Renal cortex interstitium (tissue), 11 donors: Measurements from ENCODE around the gene MSX1. TPM values are rescaled to one million over a fixed set of nuclear protein-coding genes. Genes with fewer than 3 reads are reported as not detected.

Experiments
- DNase-seq, 11 donors: peaks; one replicate each; pipeline ENCODE4 v3.0.0-alpha.2; 2013; ENCODE audit warnings: low read depth in 9 of 11, low spot score in 4 of 11; ENCODE audit errors: extremely low read depth in 1 of 11
- polyA plus RNA-seq, 3 donors: library from polyadenylated mRNA; unstranded; fragments of 120-200 nt; gene quantifications; one replicate each; pipeline ENCODE4 v1.2.1, GENCODE V29; 2013; ENCODE audit not compliant: insufficient read length in 3 of 3

Gene MSX1
- polyA plus RNA-seq, 3 donors: 0.61 to 1.4 (median 1.4) TPM

DNA sequence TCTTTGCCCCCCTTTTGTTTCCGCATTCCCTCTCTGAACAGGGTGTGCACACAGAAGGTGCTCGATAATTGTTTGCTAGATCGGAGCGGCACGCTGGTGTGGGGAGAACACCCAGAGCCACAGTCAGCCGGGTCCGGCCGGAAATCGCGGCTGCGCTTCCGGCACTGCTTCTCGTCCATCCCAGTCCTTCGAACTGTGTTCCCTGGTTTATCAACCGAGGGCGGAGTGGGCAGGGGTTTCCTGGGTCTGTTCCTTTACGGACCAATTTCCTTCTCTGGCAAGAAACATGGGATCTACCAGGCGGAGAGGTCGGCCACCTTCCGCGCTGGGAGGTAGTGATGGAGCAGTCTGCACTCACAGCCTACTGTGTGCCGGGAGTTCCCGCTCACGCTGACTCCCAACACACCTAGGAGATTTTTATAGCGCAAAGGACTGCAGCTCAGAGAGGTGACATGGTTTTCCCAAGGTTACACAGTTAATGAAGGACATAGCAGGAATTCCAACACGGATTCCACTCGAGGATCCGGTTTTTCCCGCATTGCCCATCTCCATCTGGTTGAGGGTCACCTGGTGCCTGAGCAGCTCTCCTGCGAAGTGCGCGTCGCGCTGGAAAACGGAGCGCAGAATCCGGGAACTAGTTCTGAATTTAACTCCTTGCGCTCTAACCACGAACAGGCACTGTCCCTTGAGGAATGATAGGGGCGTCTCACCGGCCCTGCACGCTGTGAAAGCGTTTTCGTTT is 6.8 kb downstream of the MSX1 start:
- DNase-seq: no peak

DNA sequence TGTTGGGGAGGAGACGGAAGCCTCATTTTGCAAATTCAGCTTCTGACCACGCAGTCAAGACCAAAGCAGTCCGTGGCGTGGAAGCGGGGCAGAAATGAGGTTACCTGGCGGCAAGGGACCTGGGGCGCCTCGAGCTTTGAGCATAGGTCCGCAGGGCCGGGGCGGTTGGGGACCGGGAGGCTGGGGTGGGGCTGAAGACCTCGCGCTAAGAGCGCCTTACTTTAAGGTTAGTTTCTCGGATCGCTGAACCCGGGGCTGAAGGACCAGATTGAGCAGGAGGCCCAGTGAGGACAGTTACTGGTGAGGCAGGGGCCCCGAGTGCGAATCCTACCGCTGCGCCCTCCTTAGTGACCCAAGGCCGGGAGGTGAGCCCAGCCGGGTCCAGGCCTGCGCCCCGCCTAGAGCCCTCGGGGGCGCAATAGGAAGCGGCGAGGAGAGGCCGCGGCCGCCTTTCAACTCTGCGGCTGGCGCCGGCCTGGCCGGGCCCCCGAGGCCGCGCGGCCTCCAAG is 7.5 kb downstream of the MSX1 start:
- DNase-seq: no peak

DNA sequence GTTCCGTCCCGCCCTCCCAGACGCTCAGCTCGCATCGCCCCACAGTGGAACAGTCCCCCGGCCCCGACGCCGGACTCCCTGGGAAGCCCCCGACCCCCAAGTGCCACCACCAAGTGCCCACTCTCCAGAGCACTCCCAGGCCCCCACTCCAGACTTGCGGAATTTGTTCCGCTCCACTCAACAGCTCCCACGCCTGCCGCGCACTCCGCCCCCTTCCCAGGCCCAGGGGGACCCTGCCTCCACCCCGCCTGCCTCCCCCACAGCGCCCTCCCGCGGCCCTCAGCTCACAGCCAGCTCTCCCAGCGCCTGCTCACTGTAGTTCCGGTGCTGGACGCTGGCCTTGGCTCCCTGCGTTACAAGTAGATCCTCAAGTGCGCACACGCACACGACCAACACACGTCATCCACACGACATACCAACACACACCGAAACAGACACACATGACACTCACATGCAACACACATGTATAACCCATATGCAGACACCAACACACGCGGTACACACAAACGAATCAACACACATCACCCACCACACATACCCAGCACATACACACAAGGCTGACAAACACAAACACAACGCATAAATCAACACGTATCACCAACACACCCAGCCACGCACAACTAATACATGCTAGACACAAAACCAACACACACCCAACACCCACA is 8.0 kb downstream of the MSX1 start:
- peak in 2 of 11 donors; percentile 56 to 59 for DNase-seq

GRCh38 chr4:4868040-4868757 is 8.7 kb downstream of the MSX1 start:
- DNase-seq: no peak

DNA sequence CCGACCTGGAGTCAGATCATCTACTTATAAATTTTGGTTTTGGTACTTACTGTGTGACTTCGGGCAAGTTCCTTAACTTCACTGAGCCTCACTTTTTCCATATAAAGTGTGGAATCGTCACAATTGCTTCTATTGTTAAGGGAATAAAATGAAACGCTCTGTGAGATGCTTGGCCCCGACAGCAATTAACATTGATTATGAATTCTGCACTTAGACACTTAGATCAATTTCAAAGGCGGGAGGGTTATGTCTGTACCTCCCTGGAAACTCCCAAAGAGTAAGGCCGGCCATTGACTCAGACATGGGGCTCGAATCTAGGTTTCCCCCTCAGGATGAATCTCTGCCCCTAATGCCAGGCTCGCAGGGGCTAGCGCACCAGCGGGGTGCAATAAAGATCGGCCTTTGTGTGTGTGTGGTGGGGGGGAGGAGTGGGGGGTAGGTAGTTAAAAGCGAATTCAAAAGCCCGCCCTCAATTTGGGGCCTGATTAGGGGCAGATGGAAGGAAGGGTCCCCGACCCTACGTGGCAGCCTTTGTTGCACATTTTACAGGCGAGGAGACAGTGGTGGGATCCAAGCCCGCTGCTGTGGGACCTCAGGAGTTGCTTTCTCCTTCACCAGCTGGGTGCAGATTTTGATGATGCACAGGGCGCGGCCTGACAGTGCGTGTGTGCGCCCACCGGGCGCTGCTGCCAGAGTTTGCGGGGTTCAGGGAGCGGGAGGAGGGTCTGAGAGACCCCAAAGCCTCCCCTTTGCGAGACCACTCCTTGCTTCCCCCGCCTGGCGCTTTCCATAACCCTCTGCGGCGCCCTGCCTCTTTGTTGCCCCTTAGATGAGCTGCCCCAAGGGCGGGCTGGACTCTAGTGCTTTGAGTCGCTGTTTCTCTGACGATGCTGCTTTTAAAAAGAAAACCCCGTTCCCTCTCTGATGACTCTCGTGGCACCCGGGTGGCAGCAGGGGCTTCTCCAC is 9.6 kb downstream of the MSX1 start:
- no peak for DNase-seq

DNA sequence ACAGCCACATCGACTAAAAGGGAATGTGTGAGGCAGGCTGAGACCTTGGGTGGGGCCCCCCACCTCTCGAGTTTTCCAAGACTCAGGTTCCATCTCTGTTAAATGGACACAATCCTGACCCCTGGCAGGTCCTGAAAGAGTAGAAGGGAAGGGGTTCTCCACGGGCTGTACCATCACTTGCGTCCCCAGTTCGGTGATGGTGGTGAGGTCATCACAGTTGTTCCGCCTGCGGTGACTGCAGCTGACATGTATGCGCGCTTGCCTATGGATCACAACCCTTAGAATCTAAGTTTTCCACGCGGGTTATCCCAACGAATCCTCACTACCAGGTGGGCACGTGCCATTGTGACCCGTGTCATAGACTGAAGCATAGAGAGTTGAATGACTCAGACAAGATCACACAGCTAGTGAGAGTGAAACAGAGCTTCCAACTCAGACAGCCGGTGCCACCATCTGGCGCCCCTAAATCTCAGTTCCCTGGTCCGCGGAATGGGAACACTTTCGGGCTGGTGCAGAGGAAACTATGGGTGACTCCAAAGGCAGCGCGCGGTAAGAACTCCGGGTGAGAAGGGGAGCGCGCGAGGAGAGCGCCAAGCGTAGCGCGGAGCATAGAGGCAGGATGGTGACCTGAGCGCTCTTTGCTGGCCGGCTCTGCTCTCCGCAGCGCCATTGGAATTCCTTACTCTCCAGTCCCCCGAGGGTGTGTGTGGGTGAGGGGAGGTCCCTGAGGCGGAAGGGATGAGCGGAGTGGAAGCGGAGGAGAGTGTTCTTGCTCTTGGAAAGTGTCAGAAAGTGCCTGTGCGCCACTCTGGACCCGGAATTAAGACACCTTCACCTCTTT is 10.5 kb downstream of the MSX1 start:
- DNase-seq: no peak

DNA sequence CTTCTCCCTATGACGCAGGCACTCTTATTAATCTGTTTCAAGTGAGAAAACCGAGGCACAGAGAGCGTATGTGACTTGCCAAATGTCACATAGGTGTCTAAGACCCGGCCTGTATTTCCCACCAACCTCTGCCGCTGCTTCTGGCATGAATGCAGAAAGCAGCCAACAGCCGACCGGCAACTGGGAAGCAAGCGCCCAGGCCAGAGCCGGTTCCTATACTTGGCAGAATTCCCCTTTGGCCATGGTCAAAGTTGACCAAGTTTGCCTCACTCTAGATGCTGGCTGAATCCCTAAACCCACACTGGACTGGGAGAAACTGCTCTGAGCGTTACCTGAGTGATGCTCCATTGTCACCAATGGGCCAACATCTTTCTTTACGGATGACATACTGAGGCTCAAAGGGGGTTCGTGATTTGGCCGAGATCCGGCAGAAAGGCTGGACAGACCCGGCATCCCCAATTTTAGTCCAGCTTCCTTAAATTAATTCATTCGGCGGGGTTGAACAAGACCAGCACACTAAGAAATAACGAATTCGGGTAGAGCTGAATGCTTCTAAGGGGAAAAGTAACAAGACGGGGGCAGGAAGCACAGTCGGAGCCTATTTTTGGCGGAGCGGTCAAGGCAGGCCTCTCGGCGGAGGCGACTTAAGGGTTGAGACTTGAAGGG is 11.2 kb downstream of the MSX1 start:
- DNase-seq: no peak

DNA sequence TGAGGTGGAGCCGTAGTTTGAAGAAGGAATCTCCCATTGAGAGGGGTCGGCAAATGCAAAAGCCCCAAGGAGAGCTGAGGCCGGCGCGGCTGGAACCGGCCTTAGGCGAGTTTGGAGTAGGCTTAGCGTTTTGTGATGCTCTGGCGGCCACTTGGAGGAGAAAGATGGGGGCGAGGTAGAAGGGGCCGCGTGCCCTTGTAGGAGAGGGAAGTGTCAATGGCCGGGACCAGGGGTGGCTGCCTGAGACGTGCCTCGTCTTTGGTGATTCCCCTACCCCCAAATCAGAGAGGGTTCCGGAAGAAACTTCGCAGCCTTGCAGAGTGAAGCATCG is 11.7 kb downstream of the MSX1 start:
- DNase-seq: no peak

GRCh38 chr4:4871573-4872313 is 12.3 kb downstream of the MSX1 start:
- DNase-seq: no peak

DNA sequence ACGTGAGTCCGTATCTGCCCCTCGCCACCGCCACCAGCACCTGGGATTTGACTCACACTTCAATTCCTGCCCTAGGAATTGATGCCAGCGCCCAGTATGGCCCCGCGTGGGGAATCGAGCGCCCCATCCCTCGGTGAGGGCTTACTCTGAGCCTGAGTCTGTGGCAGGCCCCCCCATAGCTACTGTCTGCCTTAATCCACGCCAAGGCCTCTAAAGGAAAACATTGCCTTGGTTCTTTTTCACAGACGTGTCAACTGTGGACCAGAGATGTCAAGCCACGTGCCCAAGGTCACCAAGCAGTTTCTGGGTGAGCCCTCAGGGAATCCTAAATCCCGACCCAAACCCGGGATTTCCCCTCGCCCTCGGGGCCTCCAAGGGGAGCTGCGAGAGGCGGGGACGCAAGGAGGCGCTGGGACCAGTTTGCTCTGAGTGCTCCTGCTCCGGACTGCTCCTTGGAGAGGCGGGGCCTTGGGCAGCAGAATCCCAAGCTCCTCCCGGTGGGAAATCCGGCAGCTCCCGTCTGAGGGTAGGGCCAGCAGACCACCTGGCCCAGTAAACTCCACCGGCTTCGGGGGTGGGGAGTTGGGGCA is 12.9 kb downstream of the MSX1 start:
- DNase-seq: no peak

DNA sequence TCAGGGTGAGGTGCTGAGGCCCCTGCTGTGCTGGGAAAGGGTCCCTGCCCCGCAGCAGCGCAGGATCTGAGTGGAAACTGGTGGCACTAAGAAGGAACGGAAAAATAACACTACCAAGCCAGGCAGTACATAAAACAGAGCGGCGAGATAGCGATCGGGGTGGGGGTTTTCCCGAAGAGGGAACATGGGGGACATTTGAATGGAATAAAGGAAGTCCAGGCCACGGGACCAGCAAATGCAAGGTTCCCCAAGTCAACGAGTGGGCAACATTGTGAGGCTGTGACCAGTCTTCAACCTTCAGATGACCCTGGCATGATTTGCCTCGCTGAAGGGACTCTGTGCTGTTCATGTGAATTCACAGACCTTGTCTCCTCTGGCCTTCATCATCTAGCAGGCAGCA is 13.7 kb downstream of the MSX1 start:
- no peak for DNase-seq

GRCh38 chr4:4874254-4874653 is 14.8 kb downstream of the MSX1 start:
- no peak for DNase-seq

DNA sequence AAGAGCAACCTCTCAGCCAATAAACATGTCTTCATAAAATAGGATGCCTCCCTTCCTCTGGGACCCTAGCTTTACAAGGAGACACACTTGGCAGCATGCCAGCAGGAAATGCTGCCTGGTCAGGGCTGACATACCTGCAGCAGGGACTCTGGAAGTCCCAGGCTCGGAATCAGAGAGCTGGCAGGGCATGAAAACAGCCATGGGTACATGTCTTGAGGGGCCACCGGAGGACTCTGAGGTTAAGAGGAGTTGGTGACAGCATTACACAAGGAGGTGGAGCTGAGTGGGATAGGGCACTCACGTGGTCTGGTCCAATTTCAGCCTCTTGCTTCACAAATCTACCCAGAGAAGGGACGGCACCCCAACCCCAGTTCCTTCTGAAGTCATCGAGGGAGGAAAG is 15.7 kb downstream of the MSX1 start:
- DNase-seq: no peak

GRCh38 chr4:4875611-4876010 is 16.1 kb downstream of the MSX1 start:
- no peak for DNase-seq

GRCh38 chr4:4876945-4877661 is 17.6 kb downstream of the MSX1 start:
- no peak for DNase-seq

DNA sequence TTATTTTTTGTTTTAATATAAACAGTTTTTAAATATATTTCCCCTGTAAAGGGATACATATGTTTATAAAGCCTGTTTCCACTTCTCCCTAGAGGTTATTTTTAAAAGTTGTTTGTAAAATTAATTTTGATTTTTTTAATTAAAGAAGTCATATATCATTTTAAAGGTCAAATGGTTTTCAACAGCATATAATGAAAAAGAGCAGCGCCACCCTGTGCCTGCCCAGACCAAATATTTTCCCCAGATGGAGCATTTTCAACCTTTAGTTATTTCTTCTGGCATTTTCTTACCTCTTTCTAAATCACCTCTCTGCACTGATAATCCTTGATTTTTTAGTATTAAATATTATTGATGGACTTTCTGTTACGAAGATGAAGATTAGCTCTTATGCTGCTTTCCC is 21.0 kb downstream of the MSX1 start:
- DNase-seq: no peak
